A549 (cell line): ENCODE measurements around the gene TTC21A.

Source experiments
- BHLHE40 ChIP-seq: IDR thresholded peaks from 2 replicates; pipeline ENCODE4 v1.6.1; 2012; ENCODE audit warnings: low read depth, low read length, inconsistent platforms
- CEBPB ChIP-seq, 2 experiments: fragments of >200 bp in 1 of 2; sonication (Bioruptor Twin) in 1 of 2; formaldehyde crosslinking in 1 of 2; IDR thresholded peaks; 2 replicates each; pipeline ENCODE4 v1.6.1; 2012 to 2016
- EP300 ChIP-seq, 2 experiments: fragments of >200 bp; sonication (Bioruptor Twin); formaldehyde crosslinking; IDR thresholded peaks; 2 replicates in 1 of 2; 3 replicates in 1 of 2; pipeline ENCODE4 v1.6.1; 2016 to 2017
- FOSL2 ChIP-seq, 2 experiments: fragments of 450-650 bp in 1 of 2; fragments of >200 bp in 1 of 2; sonication (Bioruptor Twin) in 1 of 2; formaldehyde crosslinking; IDR thresholded peaks; 2 replicates each; pipeline versions ENCODE4 v1.5.0 to v1.6.1; 2016 to 2020; ENCODE audit warnings: mild to moderate bottlenecking in 1 of 2, moderate library complexity in 1 of 2
- JUNB ChIP-seq: fragments of >200 bp; sonication (Bioruptor Twin); formaldehyde crosslinking; IDR thresholded peaks from 2 replicates; pipeline ENCODE4 v1.6.1; 2016
- KDM5A ChIP-seq: fragments of 200-600 bp; sonication (generic); IDR thresholded peaks from 2 replicates; pipeline ENCODE4 v1.6.1; 2016; ENCODE audit warnings: antibody characterized with exemption, mild to moderate bottlenecking
- MYC ChIP-seq: IDR thresholded peaks from 2 replicates; pipeline ENCODE4 v1.6.1; 2012; ENCODE audit warnings: mild to moderate bottlenecking, inconsistent platforms, low read length, improper control_type of control experiment, borderline replicate concordance
- NPAS2 ChIP-seq: fragments of 250-450 bp; sonication (Bioruptor Pico); IDR thresholded peaks from 2 replicates; pipeline ENCODE4 v1.8.0; 2022; ENCODE audit warnings: mild to moderate bottlenecking, moderate library complexity, borderline replicate concordance
- NR3C1 ChIP-seq: fragments of >200 bp; sonication (Bioruptor Twin); formaldehyde crosslinking; IDR thresholded peaks from 3 replicates; pipeline ENCODE4 v1.6.1; 2017
- PHF8 ChIP-seq: fragments of 200-600 bp; sonication (generic); IDR thresholded peaks from 2 replicates; pipeline ENCODE4 v1.6.1; 2016; ENCODE audit warnings: low read depth, mild to moderate bottlenecking, antibody characterized with exemption, moderate library complexity, borderline replicate concordance
- POLR2A ChIP-seq: IDR thresholded peaks from 2 replicates; pipeline ENCODE4 v1.6.1; 2012; ENCODE audit warnings: mild to moderate bottlenecking, low read length
- ZNF302 ChIP-seq: fragments of 250-450 bp; sonication (Bioruptor Pico); IDR thresholded peaks from 2 replicates; pipeline ENCODE4 v1.9.0; 2021; ENCODE audit warnings: inconsistent platforms, mild to moderate bottlenecking, moderate library complexity
- ZSCAN20 ChIP-seq: fragments of 250-450 bp; sonication (Bioruptor Pico); IDR thresholded peaks from 2 replicates; pipeline ENCODE4 v1.8.0; 2022; ENCODE audit warnings: mild to moderate bottlenecking, moderate library complexity
- TF ChIP-seq, protein P1 (sequence below): fragments of >200 bp; sonication (Bioruptor Twin); formaldehyde crosslinking; IDR thresholded peaks from 3 replicates; pipeline ENCODE4 v1.5.1; 2016

GRCh38 chr3:39178553-39178952, 71.1 kb downstream of the TTC21A start:
- no peak for TF ChIP-seq FOSL2 (IDR thresholded peaks at IDR 0.05)
- TF ChIP-seq FOSL2 (CRISPR knock-in tag; IDR thresholded peaks at IDR 0.05): no peak
- TF ChIP-seq, protein P1, sequence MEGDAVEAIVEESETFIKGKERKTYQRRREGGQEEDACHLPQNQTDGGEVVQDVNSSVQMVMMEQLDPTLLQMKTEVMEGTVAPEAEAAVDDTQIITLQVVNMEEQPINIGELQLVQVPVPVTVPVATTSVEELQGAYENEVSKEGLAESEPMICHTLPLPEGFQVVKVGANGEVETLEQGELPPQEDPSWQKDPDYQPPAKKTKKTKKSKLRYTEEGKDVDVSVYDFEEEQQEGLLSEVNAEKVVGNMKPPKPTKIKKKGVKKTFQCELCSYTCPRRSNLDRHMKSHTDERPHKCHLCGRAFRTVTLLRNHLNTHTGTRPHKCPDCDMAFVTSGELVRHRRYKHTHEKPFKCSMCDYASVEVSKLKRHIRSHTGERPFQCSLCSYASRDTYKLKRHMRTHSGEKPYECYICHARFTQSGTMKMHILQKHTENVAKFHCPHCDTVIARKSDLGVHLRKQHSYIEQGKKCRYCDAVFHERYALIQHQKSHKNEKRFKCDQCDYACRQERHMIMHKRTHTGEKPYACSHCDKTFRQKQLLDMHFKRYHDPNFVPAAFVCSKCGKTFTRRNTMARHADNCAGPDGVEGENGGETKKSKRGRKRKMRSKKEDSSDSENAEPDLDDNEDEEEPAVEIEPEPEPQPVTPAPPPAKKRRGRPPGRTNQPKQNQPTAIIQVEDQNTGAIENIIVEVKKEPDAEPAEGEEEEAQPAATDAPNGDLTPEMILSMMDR: no peak
- no peak for TF ChIP-seq NR3C1
- no peak for TF ChIP-seq PHF8
- TF ChIP-seq CEBPB (IDR thresholded peaks at IDR 0.05): no peak
- TF ChIP-seq POLR2A: no peak
- no peak for TF ChIP-seq BHLHE40
- no peak for TF ChIP-seq ZNF302 (CRISPR knock-in tag)
- no peak for TF ChIP-seq MYC
- TF ChIP-seq JUNB: no peak
- TF ChIP-seq ZSCAN20 (CRISPR knock-in tag): no peak
- TF ChIP-seq EP300 (IDR thresholded peaks at IDR 0.05): no peak
- TF ChIP-seq NPAS2 (CRISPR knock-in tag): no peak
- TF ChIP-seq KDM5A: no peak
